Progenitor cell of endocrine pancreas (in vitro differentiated cells): ENCODE data around the gene MAGED1. TPM values are rescaled to one million over a fixed set of nuclear protein-coding genes. Genes with fewer than 3 reads are reported as not detected.

Experiments
- DNase-seq: peaks from one replicate; pipeline ENCODE4 v3.0.0; 2021; ENCODE audit warnings: low spot score; ENCODE audit not compliant: unreplicated experiment
- H3K27ac Mint-ChIP-seq: 2 replicates; pipeline ENCODE4 v1.8.0; 2021; ENCODE audit warnings: mild to moderate bottlenecking, moderate library complexity, mixed read lengths
- H3K27me3 Mint-ChIP-seq: 2 replicates; pipeline ENCODE4 v1.8.0; 2021; ENCODE audit warnings: mixed read lengths
- H3K36me3 Mint-ChIP-seq: 2 replicates; pipeline ENCODE4 v1.8.0; 2022; ENCODE audit warnings: mixed read lengths; ENCODE audit not compliant: insufficient read depth
- H3K4me1 Mint-ChIP-seq: 2 replicates; pipeline ENCODE4 v1.8.0; 2021; ENCODE audit warnings: low read depth, mixed read lengths
- H3K4me3 Mint-ChIP-seq: 2 replicates; pipeline ENCODE4 v1.8.0; 2021; ENCODE audit warnings: low read depth, mild to moderate bottlenecking, moderate library complexity, mixed read lengths
- H3K9me3 Mint-ChIP-seq: 2 replicates; pipeline ENCODE4 v1.8.0; 2021; ENCODE audit warnings: low read depth, mixed read lengths
- total RNA-seq: library from RNA; stranded (reverse); gene quantifications from 2 replicates; pipeline ENCODE4 v1.2.1, GENCODE V29; 2021
- TF ChIP-seq, protein P1 (sequence below): fragments of 200-600 bp; sonication (generic); IDR thresholded peaks from one replicate; pipeline ENCODE4 v1.5.0; 2021; ENCODE audit warnings: antibody characterized with exemption, mild to moderate bottlenecking; ENCODE audit not compliant: unreplicated experiment

The MAGED1 gene
- total RNA-seq, 1 donor from 2014 or later: 230 TPM

DNA sequence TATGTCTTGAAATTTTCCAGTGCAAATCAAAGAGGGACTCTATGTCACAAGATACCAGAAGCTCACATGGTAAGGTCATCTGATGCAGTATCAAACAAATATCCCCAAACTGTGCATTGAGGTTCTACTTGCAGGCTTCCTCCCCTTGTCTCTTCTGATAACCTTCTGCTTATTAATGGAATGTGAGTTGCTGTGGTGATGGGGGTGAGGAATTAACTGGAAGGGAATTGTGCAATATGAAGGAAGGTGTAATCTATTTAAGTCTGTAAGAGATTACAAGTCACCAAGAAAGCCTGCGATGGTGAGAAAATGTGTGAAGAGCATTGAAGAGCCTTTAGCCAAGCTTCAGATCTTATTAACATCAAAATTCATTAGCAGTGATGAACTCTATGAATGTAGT, 15.4 kb upstream of the MAGED1 start:
- peaks cover 22% of the 10 kb centered on the region for H3K9me3 Mint-ChIP-seq
- H3K4me1 Mint-ChIP-seq: peaks cover 4% of the 10 kb centered on the region
- DNase-seq: no peak
- TF ChIP-seq, protein P1, sequence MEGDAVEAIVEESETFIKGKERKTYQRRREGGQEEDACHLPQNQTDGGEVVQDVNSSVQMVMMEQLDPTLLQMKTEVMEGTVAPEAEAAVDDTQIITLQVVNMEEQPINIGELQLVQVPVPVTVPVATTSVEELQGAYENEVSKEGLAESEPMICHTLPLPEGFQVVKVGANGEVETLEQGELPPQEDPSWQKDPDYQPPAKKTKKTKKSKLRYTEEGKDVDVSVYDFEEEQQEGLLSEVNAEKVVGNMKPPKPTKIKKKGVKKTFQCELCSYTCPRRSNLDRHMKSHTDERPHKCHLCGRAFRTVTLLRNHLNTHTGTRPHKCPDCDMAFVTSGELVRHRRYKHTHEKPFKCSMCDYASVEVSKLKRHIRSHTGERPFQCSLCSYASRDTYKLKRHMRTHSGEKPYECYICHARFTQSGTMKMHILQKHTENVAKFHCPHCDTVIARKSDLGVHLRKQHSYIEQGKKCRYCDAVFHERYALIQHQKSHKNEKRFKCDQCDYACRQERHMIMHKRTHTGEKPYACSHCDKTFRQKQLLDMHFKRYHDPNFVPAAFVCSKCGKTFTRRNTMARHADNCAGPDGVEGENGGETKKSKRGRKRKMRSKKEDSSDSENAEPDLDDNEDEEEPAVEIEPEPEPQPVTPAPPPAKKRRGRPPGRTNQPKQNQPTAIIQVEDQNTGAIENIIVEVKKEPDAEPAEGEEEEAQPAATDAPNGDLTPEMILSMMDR: no peak
- H3K4me3 Mint-ChIP-seq: no peak overlapping the region
- H3K27me3 Mint-ChIP-seq: no peaks in the 10 kb centered on the region
- H3K36me3 Mint-ChIP-seq: peaks cover 3% of the 10 kb centered on the region
- no peak overlapping the region for H3K27ac Mint-ChIP-seq

DNA sequence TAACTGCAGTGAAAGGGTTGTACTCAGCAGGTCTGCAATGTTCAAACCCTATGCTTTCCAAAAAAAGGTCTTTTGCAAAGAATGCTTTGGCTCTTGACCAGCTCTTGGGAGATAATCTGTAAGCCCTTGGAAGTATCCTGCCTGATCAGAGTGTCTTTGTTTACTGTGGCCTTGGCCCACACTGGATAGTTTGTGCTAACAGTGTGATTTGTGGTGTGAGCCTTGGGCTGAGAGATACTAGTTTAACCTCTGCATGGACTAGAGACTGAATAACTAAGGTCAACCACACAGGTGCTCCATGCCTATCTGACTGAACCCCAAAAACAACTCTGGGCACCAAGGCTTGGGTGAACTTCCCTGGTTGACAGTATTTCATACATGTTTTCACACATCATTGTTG, 3.6 kb upstream of the MAGED1 start:
- TF ChIP-seq, protein P1: no peak
- no peak for DNase-seq
- Mint-ChIP-seq H3K4me1 (peaks cover 1% of the 10 kb centered on the region), H3K27me3 (no peaks in the 10 kb centered on the region), H3K9me3 (peaks cover 16% of the 10 kb centered on the region), H3K36me3 (no peaks in the 10 kb centered on the region), H3K4me3 (no peak overlapping the region), H3K27ac (peak overlapping the region; percentile 41)

DNA sequence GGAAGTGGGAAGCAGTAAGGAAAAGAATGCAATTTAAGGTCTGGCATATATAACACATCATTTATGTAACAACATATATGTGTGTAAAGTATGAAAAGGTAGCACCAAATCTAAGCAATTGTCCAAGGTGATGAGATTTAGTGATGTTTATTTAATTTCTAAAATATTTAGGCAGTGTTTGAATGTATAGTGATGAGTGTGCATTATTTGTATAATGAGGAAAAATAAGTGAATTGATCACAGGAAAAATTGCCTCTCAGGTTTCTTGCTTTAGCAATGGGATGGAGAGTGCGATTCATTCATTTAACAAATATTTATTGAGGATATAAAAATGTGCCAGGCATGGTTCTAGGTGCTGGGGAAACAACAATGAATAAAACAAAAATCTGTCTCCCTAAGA, 2.2 kb upstream of the MAGED1 start:
- Mint-ChIP-seq H3K9me3 (peaks cover 7% of the 10 kb centered on the region), H3K36me3 (peaks cover 6% of the 10 kb centered on the region), H3K4me3 (no peak overlapping the region)

DNA sequence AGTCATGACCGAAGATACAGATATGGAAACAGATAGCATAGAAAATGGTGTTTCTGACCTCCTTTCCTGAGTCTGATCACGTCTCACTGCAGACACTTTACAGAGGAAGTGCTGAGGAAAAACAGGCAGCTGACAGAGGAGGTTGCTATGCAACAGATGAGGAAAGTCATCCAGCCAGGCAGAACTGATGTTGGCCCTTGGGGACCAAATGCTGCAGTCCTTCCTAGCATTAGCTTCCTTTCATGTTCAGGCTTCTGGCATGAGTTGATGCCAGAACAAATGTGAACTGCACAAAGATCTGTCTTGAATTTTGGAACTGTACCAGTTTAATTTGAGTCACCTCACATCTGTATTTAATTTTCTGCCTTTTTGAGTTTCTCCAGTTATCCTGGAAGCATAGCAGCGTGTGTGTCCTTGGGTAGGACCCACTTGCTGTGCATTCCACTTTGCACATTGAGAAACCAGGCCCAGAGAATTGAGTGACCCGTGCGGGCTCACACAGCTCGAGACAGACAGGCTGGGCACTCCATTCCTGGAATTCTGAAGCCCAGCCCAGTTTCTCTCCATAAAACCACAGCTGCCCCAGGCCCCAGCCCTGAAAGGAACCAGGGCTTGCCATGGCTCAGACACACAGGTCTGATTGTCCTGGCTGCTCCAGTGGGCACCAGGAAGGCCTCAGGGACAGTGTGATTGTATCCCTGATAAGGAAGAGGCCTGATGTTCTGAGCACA, 1.4 kb upstream of the MAGED1 start:
- H3K4me3 Mint-ChIP-seq: no peak overlapping the region
- H3K27ac Mint-ChIP-seq: no peak overlapping the region

More for the DNA sequence above, 2.2 kb upstream of the MAGED1 start:
- TF ChIP-seq, protein P1: no peak
- DNase-seq: no peak
- H3K27me3 Mint-ChIP-seq: no peaks in the 10 kb centered on the region
- peaks cover 9% of the 10 kb centered on the region for H3K4me1 Mint-ChIP-seq
- H3K27ac Mint-ChIP-seq: no peak overlapping the region

DNA sequence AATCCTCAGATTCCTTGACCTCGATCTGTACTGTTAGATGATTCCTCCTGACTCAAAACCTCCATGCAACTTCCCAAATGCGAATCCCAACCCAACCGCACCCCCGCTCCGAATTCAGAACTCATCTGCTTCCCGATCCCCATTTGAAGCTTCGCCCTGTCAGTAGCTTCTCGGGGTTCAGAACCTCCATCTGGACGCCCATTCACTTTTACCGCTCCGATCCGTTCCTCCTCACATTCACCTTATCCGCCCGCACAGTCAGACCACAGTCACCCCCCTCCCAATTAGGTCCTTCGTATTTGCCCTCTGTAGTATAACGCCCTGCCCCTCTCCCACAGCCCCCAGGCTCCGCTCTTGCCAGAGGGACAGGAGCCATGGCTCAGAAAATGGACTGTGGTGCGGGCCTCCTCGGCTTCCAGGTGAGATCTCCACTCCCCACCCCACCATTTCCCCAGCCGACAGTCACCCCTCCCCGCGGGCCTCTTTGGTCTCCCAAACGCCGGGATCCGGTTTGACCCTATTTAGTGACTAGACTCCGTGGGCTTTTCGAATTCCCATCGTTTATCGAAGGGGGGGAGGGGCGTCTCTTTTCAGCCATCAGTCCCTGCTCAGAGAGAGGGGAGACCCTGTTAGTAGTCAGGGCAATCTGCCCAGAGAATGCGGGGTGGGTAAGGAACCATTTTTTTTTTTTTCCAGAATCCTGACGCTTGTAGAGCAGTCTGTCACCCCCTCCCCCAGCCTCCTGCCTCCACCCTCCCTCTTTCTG, 691 bp downstream of the MAGED1 start:
- Mint-ChIP-seq H3K27me3 (no peaks in the 10 kb centered on the region), H3K9me3 (peaks cover 14% of the 10 kb centered on the region), H3K36me3 (peaks cover 17% of the 10 kb centered on the region), H3K27ac (peak overlapping the region; percentile 96), H3K4me1 (peaks cover 15% of the 10 kb centered on the region), H3K4me3 (peak overlapping the region; percentile 93)
- TF ChIP-seq, protein P1: no peak
- no peak for DNase-seq

More for the DNA sequence above, 1.4 kb upstream of the MAGED1 start:
- TF ChIP-seq, protein P1: no peak
- H3K4me1 Mint-ChIP-seq: peaks cover 11% of the 10 kb centered on the region
- H3K9me3 Mint-ChIP-seq: peaks cover 6% of the 10 kb centered on the region
- no peaks in the 10 kb centered on the region for H3K27me3 Mint-ChIP-seq
- H3K36me3 Mint-ChIP-seq: peaks cover 6% of the 10 kb centered on the region
- DNase-seq: no peak
